ENCODE data around the gene COA8. TPM values are rescaled to one million over a fixed set of nuclear protein-coding genes. Genes with fewer than 3 reads are reported as not detected.

The COA8 gene
- total RNA-seq, 4 donors from 2014 or later = 1.5 to 17.1 (median 15.2) TPM; not detected in 1

- in situ Hi-C loops (cut with MboI; ENCODE audit: low pct_ligation_motif_present in 1 of 4, low pct_unique_long_range_greater_than_20kb in 1 of 4, low sequenced_read_pairs in 3 of 4) = loop anchor here in 1 of 4 donors (5.0 kb wide), 1 partner anchor 44 kb away; no protein-coding TSS in a partner anchor
- Histone ChIP-seq H3K4me1 (peaks cover 48 to 67% (median 58%) of the 10 kb centered on the region in 4 donors), H3K27me3 (no peaks in the 10 kb centered on the region), H3K4me3 (no peak overlapping the region), H3K9me3 (no peaks in the 10 kb centered on the region), H3K36me3 (no peaks in the 10 kb centered on the region), H3K27ac (no peak overlapping the region)
- WGBS, 2 donors (ENCODE audit: low coverage in 1 of 2) = 75% methylated on average over 16 of the region's 27 CpGs; no CpG with 5 or more reads in 1 of the 2 donors
- DNase-seq = peak; percentile 8
- intact Hi-C loops (cut with DNase I; ENCODE audit: low total_unique reads) = loop anchor here (2.0 kb wide), 1 partner anchor 27 kb away; no protein-coding TSS in a partner anchor
- TF ChIP-seq POLR2AphosphoS5 (IDR thresholded peaks at IDR 0.05) (no peak), POLR2A (IDR thresholded peaks at IDR 0.05) (no peak), EP300 (IDR thresholded peaks at IDR 0.05; ENCODE audit: low read depth) (no peak), CTCF (IDR thresholded peaks at IDR 0.05) (no peak)
Observed at GRCh38 chr14:103545915-103546651, 16.7 kb upstream of the COA8 start.

- 42% methylated on average over 11 of the region's 21 CpGs; no CpG with 5 or more reads in 1 of the 2 donors for WGBS, 2 donors (ENCODE audit: low coverage in 1 of 2)
- DNase-seq = peak; percentile 79
- Histone ChIP-seq H3K4me1 (peaks cover 45 to 67% (median 54%) of the 10 kb centered on the region in 4 donors), H3K4me3 (no peak overlapping the region), H3K27me3 (no peaks in the 10 kb centered on the region), H3K36me3 (no peaks in the 10 kb centered on the region), H3K9me3 (no peaks in the 10 kb centered on the region), H3K27ac (no peak overlapping the region)
- in situ Hi-C loops (cut with MboI; ENCODE audit: low pct_ligation_motif_present in 1 of 4, low pct_unique_long_range_greater_than_20kb in 1 of 4, low sequenced_read_pairs in 3 of 4) = loop anchor here in 1 of 4 donors (5.0 kb wide), 1 partner anchor 45 kb away; no protein-coding TSS in a partner anchor
- TF ChIP-seq CTCF (IDR thresholded peaks at IDR 0.05) = peak; percentile 84 to 98 (median 92)
- peak in 2 of 3 donors; percentile 13 to 28 for TF ChIP-seq POLR2AphosphoS5 (IDR thresholded peaks at IDR 0.05)
- no peak for TF ChIP-seq EP300 (IDR thresholded peaks at IDR 0.05; ENCODE audit: low read depth)
- intact Hi-C loops (cut with DNase I; ENCODE audit: low total_unique reads) = loop anchor here (2.0 kb wide), 1 partner anchor 28 kb away; no protein-coding TSS in a partner anchor
Observed at GRCh38 chr14:103546652-103547454, 15.9 kb upstream of the COA8 start.

GRCh38 chr14:103547455-103547940, 15.3 kb upstream of the COA8 start:
- in situ Hi-C loops (cut with MboI; ENCODE audit: low pct_ligation_motif_present in 1 of 4, low pct_unique_long_range_greater_than_20kb in 1 of 4, low sequenced_read_pairs in 3 of 4) = loop anchor here in 1 of 4 donors (5.0 kb wide), 1 partner anchor 45 kb away; no protein-coding TSS in a partner anchor
- no peaks in the 10 kb centered on the region for H3K27me3 ChIP-seq
- TF ChIP-seq POLR2AphosphoS5 (IDR thresholded peaks at IDR 0.05) = no peak
- TF ChIP-seq POLR2A (IDR thresholded peaks at IDR 0.05) = no peak
- TF ChIP-seq CTCF (IDR thresholded peaks at IDR 0.05) = no peak
- TF ChIP-seq EP300 (IDR thresholded peaks at IDR 0.05; ENCODE audit: low read depth) = no peak
- 85 to 94% methylated on average over 6 to 11 of the region's 11 CpGs for WGBS, 2 donors (ENCODE audit: low coverage in 1 of 2)
- H3K4me1 ChIP-seq = peaks cover 43 to 62% (median 53%) of the 10 kb centered on the region in 4 donors
- H3K9me3 ChIP-seq = no peaks in the 10 kb centered on the region
- no peaks in the 10 kb centered on the region for H3K36me3 ChIP-seq
- H3K27ac ChIP-seq = no peak overlapping the region
- no peak for DNase-seq
- no peak overlapping the region for H3K4me3 ChIP-seq
- intact Hi-C loops (cut with DNase I; ENCODE audit: low total_unique reads) = loop anchor here (2.0 kb wide), 1 partner anchor 29 kb away; no protein-coding TSS in a partner anchor

Measured in transverse colon (tissue), 4 donors.